H9 (cell line): ENCODE results near the gene KLF15. TPM values are rescaled to one million over a fixed set of nuclear protein-coding genes. Genes with fewer than 3 reads are reported as not detected.

Experiments used
- DNase-seq: peaks from one replicate; pipeline ENCODE4 v3.0.0-alpha.2; 2017
- H2AFZ ChIP-seq: one replicate; pipeline ENCODE4 v1.6.1; 2013; ENCODE audit warnings: mild to moderate bottlenecking, low read length, control low read depth, moderate library complexity
- H2AK5ac ChIP-seq: 2 replicates; pipeline ENCODE4 v1.6.1; 2013; ENCODE audit warnings: low read length, control low read depth, mixed read lengths; ENCODE audit not compliant: insufficient read length
- H2BK120ac ChIP-seq: one replicate; pipeline ENCODE4 v1.6.1; 2013; ENCODE audit warnings: low read depth, mild to moderate bottlenecking, low read length, control low read depth, inconsistent platforms; ENCODE audit not compliant: poor library complexity, severe bottlenecking
- H2BK12ac ChIP-seq: 2 replicates; pipeline ENCODE4 v1.6.1; 2013; ENCODE audit warnings: low read length, control low read depth, mixed read lengths, low read depth; ENCODE audit not compliant: insufficient read length
- H2BK15ac ChIP-seq: 2 replicates; pipeline ENCODE4 v1.6.1; 2013; ENCODE audit warnings: low read depth, low read length, control low read depth
- H2BK20ac ChIP-seq: one replicate; pipeline ENCODE4 v1.6.1; 2013; ENCODE audit warnings: low read depth, mild to moderate bottlenecking, low read length, control low read depth, inconsistent platforms; ENCODE audit not compliant: poor library complexity, severe bottlenecking
- H2BK5ac ChIP-seq: 2 replicates; pipeline ENCODE4 v1.6.1; 2013; ENCODE audit warnings: low read length, control low read depth, mixed read lengths; ENCODE audit not compliant: insufficient read length
- H3K14ac ChIP-seq: 2 replicates; pipeline ENCODE4 v1.6.1; 2013; ENCODE audit warnings: low read length, control low read depth; ENCODE audit not compliant: insufficient read depth
- H3K18ac ChIP-seq: 2 replicates; pipeline ENCODE4 v1.6.1; 2013; ENCODE audit warnings: low read depth, mild to moderate bottlenecking, mixed read lengths, low read length, control low read depth; ENCODE audit not compliant: insufficient read length
- H3K23ac ChIP-seq: 2 replicates; pipeline ENCODE4 v1.6.1; 2013; ENCODE audit warnings: low read length, control low read depth, mixed read lengths, low read depth; ENCODE audit not compliant: insufficient read length
- H3K23me2 ChIP-seq: 2 replicates; pipeline ENCODE4 v1.6.1; 2013; ENCODE audit warnings: low read depth, mild to moderate bottlenecking, mixed read lengths, low read length, control low read depth; ENCODE audit not compliant: insufficient read length, poor library complexity, severe bottlenecking
- H3K27ac ChIP-seq: 2 replicates; pipeline ENCODE4 v1.5.1; 2013; ENCODE audit warnings: low read length, control low read depth, mixed read lengths, low read depth; ENCODE audit not compliant: insufficient read length
- H3K27me3 ChIP-seq: 2 replicates; pipeline ENCODE4 v1.6.1; 2013; ENCODE audit warnings: low read length, control low read depth, inconsistent platforms; ENCODE audit not compliant: insufficient read depth
- H3K4ac ChIP-seq: 2 replicates; pipeline ENCODE4 v1.6.1; 2013; ENCODE audit warnings: low read depth, mild to moderate bottlenecking, control low read depth, inconsistent platforms, low read length, moderate library complexity
- H3K4me1 ChIP-seq: 2 replicates; pipeline ENCODE4 v1.6.1; 2013; ENCODE audit warnings: low read length, control low read depth, inconsistent platforms; ENCODE audit not compliant: insufficient read depth
- H3K4me2 ChIP-seq: 2 replicates; pipeline ENCODE4 v1.6.1; 2013; ENCODE audit warnings: low read length, control low read depth, mixed read lengths; ENCODE audit not compliant: insufficient read length, insufficient read depth
- H3K56ac ChIP-seq: 2 replicates; pipeline ENCODE4 v1.6.1; 2013; ENCODE audit warnings: low read depth, mild to moderate bottlenecking, mixed read lengths, low read length, control low read depth; ENCODE audit not compliant: insufficient read length
- H3K79me1 ChIP-seq: 2 replicates; pipeline ENCODE4 v1.6.1; 2013; ENCODE audit warnings: low read depth, mild to moderate bottlenecking, moderate library complexity, low read length, control low read depth, inconsistent platforms; ENCODE audit not compliant: insufficient read depth, poor library complexity, severe bottlenecking
- H3K79me2 ChIP-seq: 2 replicates; pipeline ENCODE4 v1.6.1; 2013; ENCODE audit warnings: low read length, control low read depth, inconsistent platforms; ENCODE audit not compliant: insufficient read depth
- H3K9ac ChIP-seq: 2 replicates; pipeline ENCODE4 v1.6.1; 2013; ENCODE audit warnings: low read length, control low read depth, mixed read lengths; ENCODE audit not compliant: insufficient read length; ENCODE audit errors: extremely low read depth
- H3K9me3 ChIP-seq: one replicate; pipeline ENCODE4 v1.6.1; 2013; ENCODE audit warnings: low read depth, low read length, inconsistent platforms; ENCODE audit not compliant: control insufficient read depth
- H3T11ph ChIP-seq: one replicate; pipeline ENCODE4 v1.6.1; 2013; ENCODE audit warnings: mild to moderate bottlenecking, low read length, control low read depth, inconsistent platforms
- H4K20me1 ChIP-seq: one replicate; pipeline ENCODE4 v1.6.1; 2013; ENCODE audit not compliant: control insufficient read depth, insufficient read length, insufficient read depth
- H4K5ac ChIP-seq: 2 replicates; pipeline ENCODE4 v1.6.1; 2013; ENCODE audit warnings: low read depth, mild to moderate bottlenecking, mixed read lengths, low read length, control low read depth; ENCODE audit not compliant: insufficient read length
- H4K8ac ChIP-seq: replicated peaks from 2 replicates; pipeline ENCODE4 v1.6.1; 2013; ENCODE audit warnings: low read length, control low read depth, mixed read lengths, low read depth; ENCODE audit not compliant: insufficient read length
- H4K91ac ChIP-seq: 2 replicates; pipeline ENCODE4 v1.6.1; 2013; ENCODE audit warnings: low read depth, mild to moderate bottlenecking, moderate library complexity, mixed read lengths, low read length, control low read depth; ENCODE audit not compliant: insufficient read length
- H3K27ac Mint-ChIP-seq, 3 experiments: 2 replicates in 2 of 3; 3 replicates in 1 of 3; pipeline ENCODE4 v1.8.0; 2020 to 2021; ENCODE audit warnings: mixed read lengths in 3 of 3, mild to moderate bottlenecking in 1 of 3, moderate library complexity in 1 of 3
- H3K27me3 Mint-ChIP-seq: 2 replicates; pipeline ENCODE4 v1.8.0; 2021; ENCODE audit warnings: low read depth, mild to moderate bottlenecking, moderate library complexity, mixed read lengths
- H3K36me3 Mint-ChIP-seq, 3 experiments: 2 replicates in 2 of 3; 3 replicates in 1 of 3; pipeline ENCODE4 v1.8.0; 2020 to 2021; ENCODE audit warnings: low read depth in 3 of 3, mixed read lengths in 3 of 3; ENCODE audit not compliant: insufficient read depth in 1 of 3
- H3K4me1 Mint-ChIP-seq, 2 experiments: 2 replicates each; pipeline ENCODE4 v1.8.0; 2020; ENCODE audit warnings: mixed read lengths in 2 of 2
- H3K4me3 Mint-ChIP-seq, 2 experiments: 2 replicates in 1 of 2; 3 replicates in 1 of 2; pipeline ENCODE4 v1.8.0; 2020 to 2021; ENCODE audit warnings: mild to moderate bottlenecking in 2 of 2, mixed read lengths in 2 of 2, moderate library complexity in 1 of 2
- H3K9me3 Mint-ChIP-seq, 2 experiments: 2 replicates in 1 of 2; 3 replicates in 1 of 2; pipeline ENCODE4 v1.8.0; 2020; ENCODE audit warnings: mild to moderate bottlenecking in 2 of 2, mixed read lengths in 2 of 2, moderate library complexity in 1 of 2
- CTCF ChIP-seq: fragments of 200-600 bp; sonication (generic); conservative IDR thresholded peaks from 3 replicates; pipeline ENCODE4 v1.8.0; 2021; ENCODE audit warnings: antibody characterized with exemption, mild to moderate bottlenecking
- WGBS: extraction: QIAGEN DNeasy Blood & Tissue Kit; methylation state at CpG from one replicate; pipeline ENCODE4 v1.1.7; 2013; ENCODE audit warnings: missing lambda C conversion rate, low lambda C conversion rate, mixed read lengths; ENCODE audit not compliant: insufficient read length; ENCODE audit errors: extremely low coverage; 5-methylcytosine and 5-hydroxymethylcytosine counted together
- total RNA-seq: library from RNA; stranded (reverse); gene quantifications from 2 replicates; pipeline ENCODE4 v1.2.1, GENCODE V29; 2021

Gene KLF15
- total RNA-seq, 1 experiment from 2014 or later: 10.8 TPM

- Histone ChIP-seq H2BK12ac (no peak overlapping the region), H2BK120ac (no peak overlapping the region), H3K4me1 (no peaks in the 10 kb centered on the region), H3K23me2 (no peaks in the 10 kb centered on the region), H3K9me3 (no peaks in the 10 kb centered on the region), H2AK5ac (no peak overlapping the region), H3K27me3 (peaks cover 14% of the 10 kb centered on the region; the same call in 1 of the 2 replicates), H3K79me2 (no peaks in the 10 kb centered on the region), H3K4ac (no peak overlapping the region), H3K9ac (no peak overlapping the region), H4K20me1 (no peaks in the 10 kb centered on the region), H2BK15ac (no peak overlapping the region), H3K23ac (no peak overlapping the region), H4K8ac (no peak overlapping the region), H2BK20ac (no peak overlapping the region), H4K5ac (no peak overlapping the region), H3K27ac (no peak overlapping the region), H2BK5ac (no peak overlapping the region), H4K91ac (no peak overlapping the region), H3K4me2 (no peak overlapping the region), H3K56ac (no peak overlapping the region), H3K14ac (no peak overlapping the region), H2AFZ (no peak overlapping the region), H3K79me1 (no peaks in the 10 kb centered on the region), H3K18ac (no peak overlapping the region), H3T11ph (no peak overlapping the region)
- no peaks in the 10 kb centered on the region; a peak in 1 of 7 replicates for H3K36me3 Mint-ChIP-seq
- H3K9me3 Mint-ChIP-seq: peaks cover 0 to 3% of the 10 kb centered on the region in 2 experiments; a peak in 2 of 5 replicates
- no peak for TF ChIP-seq CTCF
- peaks cover 67% of the 10 kb centered on the region for H3K27me3 Mint-ChIP-seq
- H3K4me1 Mint-ChIP-seq: peaks cover 20 to 21% of the 10 kb centered on the region in 2 experiments
- no peak overlapping the region for H3K4me3 Mint-ChIP-seq
- no peak overlapping the region for H3K27ac Mint-ChIP-seq
- DNase-seq: no peak
- WGBS: no CpG with 5 or more reads among the region's 4 CpGs
These were observed 33.5 kb upstream of the KLF15 start for GRCh38 chr3:126390751-126391150.
